ENCODE results near the gene TBCCD1. TPM values are rescaled to one million over a fixed set of nuclear protein-coding genes. Genes with fewer than 3 reads are reported as not detected.
A peak's percentile ranks its signal among the peaks of the same experiment; 100 is the strongest.

Gene TBCCD1
- total and polyA plus RNA-seq, 2 of the 8 experiments (the other 6 are each of a cell fraction or from before 2014, with no cell fraction given), result 11.3 to 13.9 TPM

DNA sequence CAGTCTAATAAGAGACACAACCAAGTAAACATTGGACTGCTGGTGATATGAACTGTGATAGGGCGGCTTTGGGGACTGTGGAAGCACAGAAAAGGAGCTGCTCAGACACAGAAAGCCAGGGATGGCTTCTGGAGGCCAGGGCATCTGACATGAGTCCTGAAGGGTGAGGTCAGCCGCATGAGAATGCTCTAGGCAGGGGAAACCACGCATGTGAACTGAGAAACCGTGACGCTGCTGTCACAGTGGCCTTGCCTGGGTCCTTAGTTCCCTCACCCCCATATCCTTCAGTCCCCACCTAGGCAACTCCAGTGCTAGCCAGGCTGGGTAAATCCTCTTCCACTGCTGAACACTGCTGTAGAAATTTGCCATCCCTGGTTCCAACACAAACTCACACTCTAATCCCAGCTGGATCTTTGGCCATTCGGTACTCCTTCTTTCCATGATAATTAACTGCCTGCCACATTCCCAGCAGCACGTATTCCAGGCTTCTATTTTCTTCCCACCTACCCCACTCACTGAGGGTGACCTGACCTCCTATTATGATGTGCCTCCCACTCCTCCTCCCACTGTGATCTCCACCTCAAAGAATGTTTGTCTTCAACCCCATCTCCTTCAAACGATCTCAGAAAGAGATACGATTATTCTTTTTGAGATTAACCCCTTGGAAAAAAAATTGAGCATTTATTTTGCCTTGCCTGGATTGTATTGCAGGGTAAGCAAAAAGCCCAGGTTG lies 54.4 kb downstream of the TBCCD1 start:
- H3K4me2 ChIP-seq (ENCODE audit: insufficient read depth in 1 of 2, low read depth in 2 of 2, low read length in 2 of 2), result no peak overlapping the region
- FAIRE-seq (no peak), DNase-seq (ENCODE audit: low read depth in 1 of 2, low spot score in 2 of 2) (no peak)
- no peak overlapping the region for H2BK20ac ChIP-seq (ENCODE audit: low read length)
- no peak overlapping the region for H4K8ac ChIP-seq (ENCODE audit: extremely low read depth, insufficient read depth, low read length)
- no peak overlapping the region for H4K91ac ChIP-seq (replicated peaks; ENCODE audit: insufficient read length, low read length)
- no peak overlapping the region for H3K23ac ChIP-seq (ENCODE audit: insufficient read length)
- H3K56ac ChIP-seq (replicated peaks; ENCODE audit: insufficient read length, low read depth, low read length), result no peak overlapping the region
- H3K36me3 ChIP-seq (ENCODE audit: control insufficient read depth in 2 of 4, insufficient read depth in 4 of 4, low read length in 3 of 4), result no peaks in the 10 kb centered on the region
- ChIA-PET POLR2A (ENCODE audit: partially characterized antibody) (interaction anchor here (0.7 kb wide), 1 partner anchor 35 kb away, joined by 3 read pairs; no protein-coding TSS in a partner anchor), CTCF (ENCODE audit: partially characterized antibody) (interaction anchor here (0.8 to 1.9 kb wide), 12 partner anchors 9 to 410 kb away, joined by 3 to 16 read pairs (median 3); no protein-coding TSS in a partner anchor)
- no peak overlapping the region for H2BK12ac ChIP-seq (ENCODE audit: low read depth, low read length)
- 72% methylated on average over 9 of the region's 9 CpGs; no CpG with 5 or more reads in 1 of the 2 experiments for WGBS, 2 experiments (ENCODE audit: extremely low coverage in 1 of 2, insufficient coverage in 1 of 2, insufficient read length in 1 of 2, insufficient replicate concordance in 2 of 2, low coverage in 1 of 2, low lambda C conversion rate in 2 of 2, missing lambda C conversion rate in 1 of 2)
- H4K5ac ChIP-seq (ENCODE audit: insufficient read length, low read depth, low read length), result no peak overlapping the region
- H3K23me2 ChIP-seq (ENCODE audit: low read depth, low read length), result no peaks in the 10 kb centered on the region
- no peak overlapping the region for H2AK5ac ChIP-seq (ENCODE audit: low read depth, low read length)
- H4K20me1 ChIP-seq (replicated peaks in 1 of 2; ENCODE audit: control insufficient read depth in 1 of 2, insufficient read depth in 2 of 2, low read length in 2 of 2), result no peaks in the 10 kb centered on the region
- no peak overlapping the region for H3K18ac ChIP-seq (ENCODE audit: extremely low read depth, low read length)
- no peaks in the 10 kb centered on the region; a peak in 2 of 7 replicates for H3K27me3 ChIP-seq (replicated peaks in 1 of 4; ENCODE audit: control insufficient read depth in 3 of 4, extremely low read depth in 1 of 4, insufficient read depth in 3 of 4, low read length in 3 of 4)
- no peak overlapping the region for H3K27ac ChIP-seq (ENCODE audit: low read depth, low read length)
- no peaks in the 10 kb centered on the region for H3K79me1 ChIP-seq (ENCODE audit: low read depth, low read length)
- no peak overlapping the region; a peak in 1 of 7 replicates for H3K9ac ChIP-seq (replicated peaks in 1 of 4; ENCODE audit: extremely low read depth in 1 of 4, low read depth in 3 of 4, low read length in 3 of 4)
- no peaks in the 10 kb centered on the region for H3K9me3 ChIP-seq (ENCODE audit: insufficient read depth in 2 of 2, low read depth in 1 of 2, low read length in 1 of 2)
- peaks cover 0 to 2% (median 0%) of the 10 kb centered on the region in 4 experiments; a peak in 1 of 7 replicates for H3K4me1 ChIP-seq (replicated peaks in 1 of 4; ENCODE audit: control insufficient read depth in 3 of 4, insufficient read depth in 4 of 4, low read length in 3 of 4)
- peak overlapping the region; percentile 21 for H3K4ac ChIP-seq (replicated peaks; ENCODE audit: insufficient read length, low read depth, low read length)
- H3K4me3 ChIP-seq (ENCODE audit: extremely low read depth in 1 of 4, insufficient read depth in 2 of 4, low read depth in 3 of 4, low read length in 4 of 4), result no peak overlapping the region
- H3K14ac ChIP-seq (ENCODE audit: insufficient read length), result no peak overlapping the region
- no peak overlapping the region for H2BK120ac ChIP-seq (replicated peaks; ENCODE audit: low read depth, low read length)
- no peaks in the 10 kb centered on the region for H3K79me2 ChIP-seq (ENCODE audit: control insufficient read depth in 1 of 2, insufficient read depth in 2 of 2, low read length in 2 of 2)
- H2AFZ ChIP-seq (ENCODE audit: low read length), result no peak overlapping the region
- no peak overlapping the region for H2BK15ac ChIP-seq (ENCODE audit: low read length)
- H2BK5ac ChIP-seq (ENCODE audit: low read depth, low read length), result no peak overlapping the region
- no peak for TF ChIP-seq FOSL1 (IDR thresholded peaks at IDR 0.05; ENCODE audit: insufficient read depth, low read depth, low read length)
- TF ChIP-seq TEAD4 (IDR thresholded peaks at IDR 0.05; ENCODE audit: low read depth, low read length), result no peak
- TF ChIP-seq EZH2 (IDR thresholded peaks at IDR 0.05; ENCODE audit: low read depth, low read length, severe bottlenecking), result no peak
- TF ChIP-seq POU5F1 (IDR thresholded peaks at IDR 0.05; ENCODE audit: low read depth, low read length), result no peak
- TF ChIP-seq SRF (IDR thresholded peaks at IDR 0.05; ENCODE audit: low read depth, low read length), result no peak
- TF ChIP-seq PHF8 (conservative IDR thresholded peaks at IDR 0.05; ENCODE audit: low read depth, low read length), result no peak
- no peak for TF ChIP-seq KDM1A (IDR thresholded peaks at IDR 0.05; ENCODE audit: borderline replicate concordance, low read length)
- no peak for TF ChIP-seq E2F6 (IDR thresholded peaks at IDR 0.05)
- no peak for TF ChIP-seq POLR2AphosphoS5 (IDR thresholded peaks at IDR 0.05; ENCODE audit: low read depth, low read length)
- TF ChIP-seq EP300 (IDR thresholded peaks at IDR 0.05; ENCODE audit: borderline replicate concordance in 1 of 2, low read depth in 2 of 2, low read length in 2 of 2), result no peak
- no peak for TF ChIP-seq CEBPB (IDR thresholded peaks at IDR 0.05; ENCODE audit: low read depth, low read length)
- no peak for TF ChIP-seq SIN3A (conservative IDR thresholded peaks at IDR 0.05 in 1 of 2, IDR thresholded peaks at IDR 0.05 in 1 of 2; ENCODE audit: low read depth in 1 of 2, low read length in 2 of 2)
